GM12878 (cell line): ENCODE measurements around the gene EED. TPM values are rescaled to one million over a fixed set of nuclear protein-coding genes. Genes with fewer than 3 reads are reported as not detected.

Experiments used
- ATAC-seq: fragments of 200-7000 bp; cut with Tn5 transposase; 3 replicates; pipeline ENCODE4 v1.9.1; 2020; ENCODE audit warnings: mild to moderate bottlenecking, moderate library complexity
- BruUV-seq: library from RNA; stranded (reverse); fragments of 400-500 nt; replicated peaks from 2 replicates; lab custom pipeline; 2021; lab: Mats Ljungman, UMichigan
- CTCF ChIA-PET: fragments of 300-600 bp; sonication (Branson Sonifier 250); formaldehyde crosslinking; extraction: SDS; loops from one replicate; lab custom pipeline; 2021; ENCODE audit warnings: inconsistent platforms; lab: Yijun Ruan, JAX
- POLR2A ChIA-PET: fragments of 350-600 bp; formaldehyde crosslinking; extraction: SDS; loops from one replicate; lab custom pipeline; 2021; ENCODE audit warnings: inconsistent platforms; lab: Charles Lee
- RAD21 ChIA-PET: fragments of 300-600 bp; sonication (Branson Sonifier 250); formaldehyde crosslinking; loops from one replicate; lab custom pipeline; 2023; ENCODE audit warnings: antibody characterized with exemption; ENCODE audit not compliant: unreplicated experiment; lab: Charles Lee
- SMC1A ChIA-PET: fragments of 300-600 bp; sonication (Branson Sonifier 250); formaldehyde crosslinking; loops from one replicate; lab custom pipeline; 2023; ENCODE audit not compliant: unreplicated experiment, uncharacterized antibody; lab: Charles Lee
- DNase-seq: peaks from one replicate; pipeline ENCODE4 v3.0.0-alpha.2; 2011; ENCODE audit warnings: low read depth, low spot score
- FAIRE-seq: peaks from 3 replicates; lab custom pipeline; 2011; peaks lifted over from hg19 to GRCh38; lab: Jason Lieb, UNC
- H2AFZ ChIP-seq: 2 replicates; pipeline ENCODE4 v1.6.0; 2011; ENCODE audit warnings: low read depth, low read length, control low read depth; ENCODE audit not compliant: control insufficient read depth
- H3K27ac ChIP-seq: 2 replicates; pipeline ENCODE4 v1.5.1; 2011; ENCODE audit warnings: control low read depth; ENCODE audit not compliant: control insufficient read depth, insufficient read depth
- H3K27me3 ChIP-seq, 2 experiments: replicated peaks in 1 of 2; 2 replicates each; pipeline versions ENCODE4 v1.6.0 to v1.6.1; 2011; ENCODE audit warnings: low read length in 1 of 2; ENCODE audit not compliant: control insufficient read depth in 2 of 2, insufficient read depth in 2 of 2
- H3K36me3 ChIP-seq, 2 experiments: 2 replicates each; pipeline ENCODE4 v1.5.1; 2011; ENCODE audit warnings: low read length in 1 of 2; ENCODE audit not compliant: control insufficient read depth in 2 of 2, insufficient read depth in 2 of 2
- H3K4me1 ChIP-seq: 2 replicates; pipeline ENCODE4 v1.6.1; 2011; ENCODE audit warnings: mild to moderate bottlenecking, low read length, moderate library complexity, mixed read lengths; ENCODE audit not compliant: control insufficient read depth, insufficient read depth
- H3K4me2 ChIP-seq: 2 replicates; pipeline ENCODE4 v1.6.0; 2011; ENCODE audit warnings: control low read depth; ENCODE audit not compliant: control insufficient read depth, insufficient read depth
- H3K4me3 ChIP-seq: fragments of 200-600 bp; sonication (generic); 2 replicates; pipeline ENCODE4 v1.5.1; 2016
- H3K79me2 ChIP-seq: 2 replicates; pipeline ENCODE4 v1.6.0; 2011; ENCODE audit warnings: low read length; ENCODE audit not compliant: control insufficient read depth, insufficient read depth
- H3K9ac ChIP-seq: 2 replicates; pipeline ENCODE4 v1.8.0; 2011; ENCODE audit warnings: low read length, control low read depth, mixed read lengths; ENCODE audit not compliant: control insufficient read depth, insufficient read depth
- H3K9me3 ChIP-seq: replicated peaks from 3 replicates; pipeline ENCODE4 v1.5.1; 2011; ENCODE audit warnings: mild to moderate bottlenecking, low read length; ENCODE audit not compliant: control insufficient read depth, insufficient read depth
- H4K20me1 ChIP-seq: 2 replicates; pipeline ENCODE4 v1.6.0; 2011; ENCODE audit not compliant: control insufficient read depth, insufficient read depth
- ATF7 ChIP-seq: fragments of 450-650 bp; IDR thresholded peaks from 2 replicates; pipeline ENCODE4 v1.6.1; 2016; ENCODE audit warnings: low read depth, mild to moderate bottlenecking
- EGR1 ChIP-seq, 2 experiments: IDR thresholded peaks; 1 replicate in 1 of 2; 2 replicates in 1 of 2; pipeline ENCODE4 v1.6.1; 2011 to 2012; ENCODE audit warnings: low read depth in 2 of 2, low read length in 2 of 2, borderline replicate concordance in 1 of 2, mild to moderate bottlenecking in 1 of 2, moderate library complexity in 1 of 2
- HDAC2 ChIP-seq: fragments of 200-600 bp; sonication (generic); IDR thresholded peaks from 2 replicates; pipeline ENCODE4 v1.6.1; 2017
- NFIC ChIP-seq: IDR thresholded peaks from 2 replicates; pipeline ENCODE4 v1.6.1; 2012; ENCODE audit warnings: low read depth, mild to moderate bottlenecking, inconsistent platforms, low read length, moderate library complexity
- NR2F1 ChIP-seq: fragments of 450-650 bp; conservative IDR thresholded peaks from 2 replicates; pipeline ENCODE4 v1.6.1; 2017; ENCODE audit warnings: mild to moderate bottlenecking
- SP1 ChIP-seq: IDR thresholded peaks from one replicate; pipeline ENCODE4 v1.6.1; 2011; ENCODE audit warnings: low read depth, low read length
- SREBF2 ChIP-seq: IDR thresholded peaks from 2 replicates; pipeline ENCODE4 v1.6.1; 2012; ENCODE audit warnings: mild to moderate bottlenecking, low read length
- ZNF274 ChIP-seq: IDR thresholded peaks from one replicate; pipeline ENCODE4 v1.8.0; 2011; ENCODE audit not compliant: insufficient read length, insufficient read depth
- ZZZ3 ChIP-seq: IDR thresholded peaks from 2 replicates; pipeline ENCODE4 v1.6.1; 2011; ENCODE audit warnings: low read depth; ENCODE audit not compliant: control insufficient read depth, insufficient read length
- WGBS: methylation state at CpG from one replicate; pipeline ENCODE4 v1.1.6; 2016; ENCODE audit warnings: low lambda C conversion rate; ENCODE audit not compliant: insufficient replicate concordance, insufficient coverage; ENCODE audit errors: missing lambda C conversion rate; 5-methylcytosine and 5-hydroxymethylcytosine counted together
- in situ Hi-C: fragments of 300-500 bp; cut with MboI; formaldehyde crosslinking; loops from 9 replicates; pipeline ENCODE4 v1.14.3; 2018; ENCODE audit warnings: mixed read lengths
- intact Hi-C: fragments of 100-400 bp; cut with micrococcal nuclease; formaldehyde crosslinking; loops from one replicate; pipeline ENCODE4 v1.14.2; 2022; ENCODE audit not compliant: unreplicated experiment
- polyA plus RNA-seq, 11 experiments: library from polyadenylated mRNA; depleted of rRNA in 4 of 11; unstranded in 6 of 11; stranded (reverse) in 5 of 11; fragments of >200 nt; fragmentation: Nextera tagmentation in 4 of 11; fragmentation: Illumina TruSeq in 1 of 11; extraction: Ambion mirVana in 4 of 11; extraction: Trizol in 1 of 11; gene quantifications; 1 replicate in 1 of 11; 2 replicates in 10 of 11; pipeline versions ENCODE4 v1.2.1 to v1.2.3, GENCODE V29; 2011 to 2016; ENCODE audit warnings: inconsistent platforms in 2 of 11, missing spikeins in 2 of 11, low read depth in 1 of 11
- total RNA-seq, 4 experiments: library from RNA; depleted of rRNA in 3 of 4; stranded (reverse); fragments of >200 nt in 3 of 4; fragmentation: Illumina TruSeq in 1 of 4; extraction: Trizol in 1 of 4; gene quantifications; 2 replicates each; pipeline versions ENCODE4 v1.2.1 to v1.2.3, GENCODE V29; 2013 to 2021
- TF ChIP-seq, protein P1 (sequence below): fragments of 450-650 bp; formaldehyde crosslinking; IDR thresholded peaks from 2 replicates; pipeline ENCODE4 v1.4.0; 2020; ENCODE audit warnings: mild to moderate bottlenecking, moderate library complexity
- TF ChIP-seq, protein P2 (sequence below): fragments of 450-650 bp; IDR thresholded peaks from 2 replicates; pipeline ENCODE4 v1.6.1; 2016; ENCODE audit warnings: mild to moderate bottlenecking
- TF ChIP-seq, protein P3 (sequence below): fragments of 450-650 bp; IDR thresholded peaks from 2 replicates; pipeline ENCODE4 v1.6.1; 2017; ENCODE audit warnings: antibody characterized with exemption, mild to moderate bottlenecking, moderate library complexity

The EED gene
- total and polyA plus RNA-seq, 10 of the 15 experiments (the other 5 are each of a cell fraction or from before 2014, with no cell fraction given): 41.5 to 140 (median 72.2) TPM

DNA sequence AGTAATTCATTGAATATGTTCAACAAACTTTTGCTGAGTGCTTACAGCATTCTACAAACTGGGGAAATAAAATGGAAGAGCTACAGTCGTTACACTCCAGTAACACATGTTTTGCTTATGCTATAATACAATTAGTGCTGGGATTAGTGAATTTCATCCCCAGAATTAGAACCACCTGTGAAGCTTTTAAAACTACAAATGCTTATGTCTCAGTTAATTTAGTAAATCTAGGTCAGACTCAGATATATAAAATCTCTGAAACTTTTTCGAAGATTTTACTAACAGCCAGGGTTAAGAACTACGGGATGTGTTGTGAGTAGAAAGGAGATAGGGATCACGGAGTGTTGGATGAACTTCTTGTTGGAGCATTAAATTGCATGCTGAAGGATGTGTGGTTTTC is 33.7 kb upstream of the EED start (continued):
- TF ChIP-seq EGR1 (IDR thresholded peaks at IDR 0.05; ENCODE audit: borderline replicate concordance in 1 of 2, low read depth in 2 of 2, low read length in 2 of 2): no peak
- TF ChIP-seq ZNF274: no peak
- no peak for TF ChIP-seq ZZZ3
- TF ChIP-seq, protein P1, sequence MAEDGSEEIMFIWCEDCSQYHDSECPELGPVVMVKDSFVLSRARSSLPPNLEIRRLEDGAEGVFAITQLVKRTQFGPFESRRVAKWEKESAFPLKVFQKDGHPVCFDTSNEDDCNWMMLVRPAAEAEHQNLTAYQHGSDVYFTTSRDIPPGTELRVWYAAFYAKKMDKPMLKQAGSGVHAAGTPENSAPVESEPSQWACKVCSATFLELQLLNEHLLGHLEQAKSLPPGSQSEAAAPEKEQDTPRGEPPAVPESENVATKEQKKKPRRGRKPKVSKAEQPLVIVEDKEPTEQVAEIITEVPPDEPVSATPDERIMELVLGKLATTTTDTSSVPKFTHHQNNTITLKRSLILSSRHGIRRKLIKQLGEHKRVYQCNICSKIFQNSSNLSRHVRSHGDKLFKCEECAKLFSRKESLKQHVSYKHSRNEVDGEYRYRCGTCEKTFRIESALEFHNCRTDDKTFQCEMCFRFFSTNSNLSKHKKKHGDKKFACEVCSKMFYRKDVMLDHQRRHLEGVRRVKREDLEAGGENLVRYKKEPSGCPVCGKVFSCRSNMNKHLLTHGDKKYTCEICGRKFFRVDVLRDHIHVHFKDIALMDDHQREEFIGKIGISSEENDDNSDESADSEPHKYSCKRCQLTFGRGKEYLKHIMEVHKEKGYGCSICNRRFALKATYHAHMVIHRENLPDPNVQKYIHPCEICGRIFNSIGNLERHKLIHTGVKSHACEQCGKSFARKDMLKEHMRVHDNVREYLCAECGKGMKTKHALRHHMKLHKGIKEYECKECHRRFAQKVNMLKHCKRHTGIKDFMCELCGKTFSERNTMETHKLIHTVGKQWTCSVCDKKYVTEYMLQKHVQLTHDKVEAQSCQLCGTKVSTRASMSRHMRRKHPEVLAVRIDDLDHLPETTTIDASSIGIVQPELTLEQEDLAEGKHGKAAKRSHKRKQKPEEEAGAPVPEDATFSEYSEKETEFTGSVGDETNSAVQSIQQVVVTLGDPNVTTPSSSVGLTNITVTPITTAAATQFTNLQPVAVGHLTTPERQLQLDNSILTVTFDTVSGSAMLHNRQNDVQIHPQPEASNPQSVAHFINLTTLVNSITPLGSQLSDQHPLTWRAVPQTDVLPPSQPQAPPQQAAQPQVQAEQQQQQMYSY (CRISPR knock-in tag): no peak

DNA sequence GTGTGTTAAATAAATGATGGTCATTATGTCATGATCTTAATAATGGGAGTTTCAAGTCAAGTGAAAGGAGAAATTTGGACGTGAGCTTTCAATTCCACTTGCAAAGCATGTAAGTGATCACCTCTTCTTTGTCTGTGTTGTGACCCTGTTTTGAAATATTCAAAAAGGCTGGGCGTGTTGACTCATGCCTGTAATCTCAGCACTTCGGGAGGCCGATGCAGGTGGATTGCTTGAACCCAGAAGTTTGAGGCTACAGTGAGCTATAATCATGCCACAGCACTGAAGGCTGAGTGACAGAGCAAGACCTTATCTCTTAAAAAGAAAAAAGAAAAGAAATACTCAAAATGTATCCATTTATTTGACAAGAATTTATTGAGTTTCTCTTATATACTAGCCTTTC is 32.9 kb upstream of the EED start:
- H3K9ac ChIP-seq: peak overlapping the region; percentile 20; the same call in 1 of the 2 replicates
- H3K27ac ChIP-seq: no peak overlapping the region
- BruUV-seq: no TSS peak
- ChIA-PET RAD21 (interaction anchor here (0.8 to 2.0 kb wide), 15 partner anchors 8 to 149 kb away, joined by 3 to 16 read pairs (median 4); partner anchors contain the start of gene EED), SMC1A (interaction anchor here (0.8 to 2.4 kb wide), 18 partner anchors 10 to 181 kb away, joined by 3 to 15 read pairs (median 4); partner anchors contain the start of gene PICALM), POLR2A (interaction anchor here (0.7 to 2.1 kb wide), 8 partner anchors 8 to 185 kb away, joined by 3 to 10 read pairs (median 4); partner anchors contain the start of gene PICALM), CTCF (interaction anchor here (0.8 to 4.1 kb wide), 9 partner anchors 9 to 170 kb away, joined by 3 to 18 read pairs (median 4); no protein-coding TSS in a partner anchor)
- no peaks in the 10 kb centered on the region for H4K20me1 ChIP-seq
- H3K9me3 ChIP-seq: no peaks in the 10 kb centered on the region; the same call in 2 of the 3 replicates
- no peaks in the 10 kb centered on the region for H3K79me2 ChIP-seq
- FAIRE-seq (no peak), DNase-seq (peak; percentile 74), ATAC-seq (peak; percentile 69)
- no peak overlapping the region for H3K4me3 ChIP-seq
- WGBS: 1% methylated on average over 4 of the region's 4 CpGs
- H3K4me2 ChIP-seq: no peak overlapping the region
- no peaks in the 10 kb centered on the region for H3K36me3 ChIP-seq
- H3K27me3 ChIP-seq: no peaks in the 10 kb centered on the region
- intact Hi-C loops: loop anchor here (5.0 to 10.0 kb wide), 2 partner anchors 94 to 357 kb away; partner anchors contain the start of gene CCDC83
- in situ Hi-C loops: no loop called here
- no peak overlapping the region; the same call in 1 of the 2 replicates for H2AFZ ChIP-seq
- peaks cover 48% of the 10 kb centered on the region for H3K4me1 ChIP-seq
- TF ChIP-seq SP1 (no peak), SREBF2 (no peak), HDAC2 (no peak), NFIC (peak; percentile 53; the same call in 1 of the 2 replicates), ATF7 (peak; percentile 71), ZZZ3 (no peak), NR2F1 (0 out of 2 replicates have a peak, but pooled peaks have one; percentile 30)
- TF ChIP-seq, protein P2, sequence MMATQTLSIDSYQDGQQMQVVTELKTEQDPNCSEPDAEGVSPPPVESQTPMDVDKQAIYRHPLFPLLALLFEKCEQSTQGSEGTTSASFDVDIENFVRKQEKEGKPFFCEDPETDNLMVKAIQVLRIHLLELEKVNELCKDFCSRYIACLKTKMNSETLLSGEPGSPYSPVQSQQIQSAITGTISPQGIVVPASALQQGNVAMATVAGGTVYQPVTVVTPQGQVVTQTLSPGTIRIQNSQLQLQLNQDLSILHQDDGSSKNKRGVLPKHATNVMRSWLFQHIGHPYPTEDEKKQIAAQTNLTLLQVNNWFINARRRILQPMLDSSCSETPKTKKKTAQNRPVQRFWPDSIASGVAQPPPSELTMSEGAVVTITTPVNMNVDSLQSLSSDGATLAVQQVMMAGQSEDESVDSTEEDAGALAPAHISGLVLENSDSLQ: peak; percentile 76
- TF ChIP-seq, protein P3, sequence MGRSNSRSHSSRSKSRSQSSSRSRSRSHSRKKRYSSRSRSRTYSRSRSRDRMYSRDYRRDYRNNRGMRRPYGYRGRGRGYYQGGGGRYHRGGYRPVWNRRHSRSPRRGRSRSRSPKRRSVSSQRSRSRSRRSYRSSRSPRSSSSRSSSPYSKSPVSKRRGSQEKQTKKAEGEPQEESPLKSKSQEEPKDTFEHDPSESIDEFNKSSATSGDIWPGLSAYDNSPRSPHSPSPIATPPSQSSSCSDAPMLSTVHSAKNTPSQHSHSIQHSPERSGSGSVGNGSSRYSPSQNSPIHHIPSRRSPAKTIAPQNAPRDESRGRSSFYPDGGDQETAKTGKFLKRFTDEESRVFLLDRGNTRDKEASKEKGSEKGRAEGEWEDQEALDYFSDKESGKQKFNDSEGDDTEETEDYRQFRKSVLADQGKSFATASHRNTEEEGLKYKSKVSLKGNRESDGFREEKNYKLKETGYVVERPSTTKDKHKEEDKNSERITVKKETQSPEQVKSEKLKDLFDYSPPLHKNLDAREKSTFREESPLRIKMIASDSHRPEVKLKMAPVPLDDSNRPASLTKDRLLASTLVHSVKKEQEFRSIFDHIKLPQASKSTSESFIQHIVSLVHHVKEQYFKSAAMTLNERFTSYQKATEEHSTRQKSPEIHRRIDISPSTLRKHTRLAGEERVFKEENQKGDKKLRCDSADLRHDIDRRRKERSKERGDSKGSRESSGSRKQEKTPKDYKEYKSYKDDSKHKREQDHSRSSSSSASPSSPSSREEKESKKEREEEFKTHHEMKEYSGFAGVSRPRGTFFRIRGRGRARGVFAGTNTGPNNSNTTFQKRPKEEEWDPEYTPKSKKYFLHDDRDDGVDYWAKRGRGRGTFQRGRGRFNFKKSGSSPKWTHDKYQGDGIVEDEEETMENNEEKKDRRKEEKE: no peak
